Measurements from ENCODE around the gene BTG4.

The BTG4 gene

GRCh38 chr11:111479666-111480065 is 32.5 kb downstream of the BTG4 start:
- DNase-seq = no peak

- DNase-seq = no peak
These were observed 34.3 kb downstream of the BTG4 start for GRCh38 chr11:111477898-111478297.

GRCh38 chr11:111476956-111477355 is 35.2 kb downstream of the BTG4 start:
- no peak for DNase-seq

- DNase-seq = no peak
These were observed 35.8 kb downstream of the BTG4 start for GRCh38 chr11:111476366-111476765.

GRCh38 chr11:111474432-111474831 is 37.8 kb downstream of the BTG4 start:
- no peak for DNase-seq

- no peak for DNase-seq
These were observed 40.0 kb downstream of the BTG4 start for GRCh38 chr11:111472228-111472627.

GRCh38 chr11:111469200-111469599 is 43.0 kb downstream of the BTG4 start:
- no peak for DNase-seq

GRCh38 chr11:111466615-111467014 is 45.6 kb downstream of the BTG4 start:
- DNase-seq = no peak

GRCh38 chr11:111465400-111465799 is 46.8 kb downstream of the BTG4 start:
- DNase-seq = no peak

- DNase-seq = no peak
These were observed 48.9 kb downstream of the BTG4 start for GRCh38 chr11:111463276-111463675.

- DNase-seq = no peak
These were observed 49.9 kb downstream of the BTG4 start for GRCh38 chr11:111462329-111462728.

- DNase-seq = no peak
These were observed 50.5 kb downstream of the BTG4 start for GRCh38 chr11:111461460-111462235.

- DNase-seq = no peak
These were observed 51.3 kb downstream of the BTG4 start for GRCh38 chr11:111460856-111461255.

- no peak for DNase-seq
These were observed 51.8 kb downstream of the BTG4 start for GRCh38 chr11:111460340-111460739.

- no peak for DNase-seq
These were observed 52.5 kb downstream of the BTG4 start for GRCh38 chr11:111459506-111460270.

- no peak for DNase-seq
These were observed 54.3 kb downstream of the BTG4 start for GRCh38 chr11:111457731-111458368.

GRCh38 chr11:111456859-111457730 is 55.1 kb downstream of the BTG4 start:
- DNase-seq = no peak

- no peak for DNase-seq
These were observed 55.9 kb downstream of the BTG4 start for GRCh38 chr11:111456086-111456858.

GRCh38 chr11:111455291-111456085 is 56.7 kb downstream of the BTG4 start:
- no peak for DNase-seq

- DNase-seq = no peak
These were observed 57.5 kb downstream of the BTG4 start for GRCh38 chr11:111454561-111455192.

Measured in NCI-H748 treated with DMSO at 0.1 percent for 48 hours (cell line).